ENCODE measurements around the gene IGLON5. TPM values are rescaled to one million over a fixed set of nuclear protein-coding genes. Genes with fewer than 3 reads are reported as not detected.

Gene IGLON5
- polyA plus RNA-seq, 3 donors, result 0.05 TPM; not detected in 2

GRCh38 chr19:51337861-51338562 is 26.6 kb downstream of the IGLON5 start:
- H3K4me3 ChIP-seq (replicated peaks in 1 of 3; ENCODE audit: low read depth in 2 of 3, low read length in 3 of 3), result peak overlapping the region in 1 of 3 experiments; percentile 86
- Mint-ChIP-seq H3K27ac (peak overlapping the region in 1 of 7 donors; percentile 11), H3K36me3 (peaks cover 0 to 2% of the 10 kb centered on the region in 2 donors), H3K27me3 (ENCODE audit: low read depth in 3 of 3) (peaks cover 22 to 25% (median 23%) of the 10 kb centered on the region in 3 donors), H3K4me3 (peak overlapping the region; percentile 89 to 97), H3K4me1 (peaks cover 18% of the 10 kb centered on the region), H3K9me3 (peaks cover 0 to 4% (median 2%) of the 10 kb centered on the region in 7 donors)
- no peaks in the 10 kb centered on the region for H4K20me1 ChIP-seq (ENCODE audit: insufficient read depth, low read length)
- H2AFZ ChIP-seq (ENCODE audit: insufficient read depth, low read depth, low read length, poor library complexity, severe bottlenecking), result no peak overlapping the region
- H3K9ac ChIP-seq (ENCODE audit: insufficient read depth, low read length, poor library complexity, severe bottlenecking), result no peak overlapping the region
- peaks cover 19 to 23% of the 10 kb centered on the region in 2 donors for H3K4me1 ChIP-seq (ENCODE audit: control insufficient read depth in 1 of 2, insufficient read depth in 2 of 2, low read length in 2 of 2)
- H3K27ac ChIP-seq (ENCODE audit: low read depth in 1 of 2, low read length in 2 of 2), result no peak overlapping the region
- H3K27me3 ChIP-seq (ENCODE audit: control insufficient read depth in 2 of 2, insufficient read depth in 2 of 2, low read length in 2 of 2), result peaks cover 0 to 12% of the 10 kb centered on the region in 2 donors
- no peaks in the 10 kb centered on the region for H3K79me2 ChIP-seq (ENCODE audit: insufficient read depth, low read length)
- WGBS (ENCODE audit: insufficient coverage), result 95% methylated on average over 17 of the region's 19 CpGs
- no peak for DNase-seq
- peak overlapping the region; percentile 85 for H3K4me2 ChIP-seq (replicated peaks; ENCODE audit: extremely low read depth, low read length, poor library complexity, severe bottlenecking)
- TF ChIP-seq CTCF (IDR thresholded peaks at IDR 0.05), result no peak
- H3K36me3 ChIP-seq (replicated peaks in 1 of 2; ENCODE audit: control insufficient read depth in 1 of 2, insufficient read depth in 2 of 2, low read length in 2 of 2), result no peaks in the 10 kb centered on the region
- intact Hi-C loops (cut with micrococcal nuclease), result loop anchor here (2.0 to 5.0 kb wide), 3 partner anchors 99 to 319 kb away; no protein-coding TSS in a partner anchor
- H3K9me3 ChIP-seq (replicated peaks in 1 of 2; ENCODE audit: control insufficient read depth in 1 of 2, insufficient read depth in 1 of 2, low read length in 2 of 2), result no peaks in the 10 kb centered on the region

GRCh38 chr19:51338563-51339312 is 27.3 kb downstream of the IGLON5 start:
- intact Hi-C loops (cut with micrococcal nuclease), result loop anchor here (2.0 to 5.0 kb wide), 3 partner anchors 99 to 319 kb away; no protein-coding TSS in a partner anchor
- WGBS (ENCODE audit: insufficient coverage), result 0% methylated on average over 33 of the region's 43 CpGs
- peak; percentile 57 to 68 (median 58) for DNase-seq
- Histone ChIP-seq H3K4me3 (replicated peaks in 1 of 3; ENCODE audit: low read depth in 2 of 3, low read length in 3 of 3) (peak overlapping the region; percentile 40 to 86 (median 55)), H3K4me2 (replicated peaks; ENCODE audit: extremely low read depth, low read length, poor library complexity, severe bottlenecking) (peak overlapping the region; percentile 85), H3K27ac (ENCODE audit: low read depth in 1 of 2, low read length in 2 of 2) (peak overlapping the region in 1 of 2 donors; percentile 57), H2AFZ (ENCODE audit: insufficient read depth, low read depth, low read length, poor library complexity, severe bottlenecking) (peak overlapping the region; percentile 87), H3K9ac (ENCODE audit: insufficient read depth, low read length, poor library complexity, severe bottlenecking) (no peak overlapping the region), H3K27me3 (ENCODE audit: control insufficient read depth in 2 of 2, insufficient read depth in 2 of 2, low read length in 2 of 2) (peaks cover 0 to 12% of the 10 kb centered on the region in 2 donors), H3K79me2 (ENCODE audit: insufficient read depth, low read length) (no peaks in the 10 kb centered on the region), H3K36me3 (replicated peaks in 1 of 2; ENCODE audit: control insufficient read depth in 1 of 2, insufficient read depth in 2 of 2, low read length in 2 of 2) (no peaks in the 10 kb centered on the region), H3K9me3 (replicated peaks in 1 of 2; ENCODE audit: control insufficient read depth in 1 of 2, insufficient read depth in 1 of 2, low read length in 2 of 2) (no peaks in the 10 kb centered on the region), H3K4me1 (ENCODE audit: control insufficient read depth in 1 of 2, insufficient read depth in 2 of 2, low read length in 2 of 2) (peaks cover 19 to 23% of the 10 kb centered on the region in 2 donors), H4K20me1 (ENCODE audit: insufficient read depth, low read length) (no peaks in the 10 kb centered on the region)
- peaks cover 0 to 4% (median 2%) of the 10 kb centered on the region in 7 donors for H3K9me3 Mint-ChIP-seq
- peaks cover 18% of the 10 kb centered on the region for H3K4me1 Mint-ChIP-seq
- peaks cover 22 to 25% (median 23%) of the 10 kb centered on the region in 3 donors for H3K27me3 Mint-ChIP-seq (ENCODE audit: low read depth in 3 of 3)
- H3K4me3 Mint-ChIP-seq, result peak overlapping the region; percentile 89 to 97
- H3K27ac Mint-ChIP-seq, result peak overlapping the region; percentile 78 to 96 (median 90)
- peak; percentile 96 for TF ChIP-seq CTCF (IDR thresholded peaks at IDR 0.05)
- H3K36me3 Mint-ChIP-seq, result peaks cover 0 to 2% of the 10 kb centered on the region in 2 donors
